Parathyroid adenoma (tissue), 2 donors: ENCODE results near the gene FECH.

ENCODE experiments used
- H2AFZ ChIP-seq: fragments of 300-600 bp; sonication (generic); one replicate; pipeline ENCODE4 v1.7.0; 2017; ENCODE audit warnings: antibody characterized with exemption, mild to moderate bottlenecking
- H3K27ac ChIP-seq: fragments of 300-600 bp; sonication (generic); one replicate; pipeline ENCODE4 v1.7.0; 2017
- H3K27me3 ChIP-seq: fragments of 300-600 bp; sonication (generic); one replicate; pipeline ENCODE4 v1.7.0; 2017; ENCODE audit warnings: low read length; ENCODE audit not compliant: control insufficient read depth, insufficient read depth
- H3K36me3 ChIP-seq: fragments of 300-600 bp; sonication (generic); one replicate; pipeline ENCODE4 v1.7.0; 2017; ENCODE audit warnings: low read length; ENCODE audit not compliant: control insufficient read depth, insufficient read depth
- H3K4me1 ChIP-seq: fragments of 300-600 bp; sonication (generic); one replicate; pipeline ENCODE4 v1.7.0; 2017; ENCODE audit warnings: control low read depth
- H3K4me2 ChIP-seq: fragments of 300-600 bp; sonication (generic); one replicate; pipeline ENCODE4 v1.7.0; 2017; ENCODE audit warnings: low read length
- H3K4me3 ChIP-seq: fragments of 300-600 bp; sonication (generic); one replicate; pipeline ENCODE4 v1.7.0; 2017; ENCODE audit warnings: low read depth, low read length
- H3K79me2 ChIP-seq: fragments of 300-600 bp; sonication (generic); one replicate; pipeline ENCODE4 v1.7.0; 2017; ENCODE audit warnings: control low read depth
- H3K9ac ChIP-seq: fragments of 300-600 bp; sonication (generic); one replicate; pipeline ENCODE4 v1.7.0; 2017; ENCODE audit warnings: mild to moderate bottlenecking
- H3K9me3 ChIP-seq: fragments of 300-600 bp; sonication (generic); one replicate; pipeline ENCODE4 v1.7.0; 2017; ENCODE audit warnings: low read length; ENCODE audit not compliant: control insufficient read depth
- TF ChIP-seq, protein P1 (sequence below): fragments of 300-600 bp; sonication (generic); IDR thresholded peaks from one replicate; pipeline ENCODE4 v1.7.0; 2017; ENCODE audit warnings: antibody characterized with exemption, mild to moderate bottlenecking
- donor health status: primary hyperparathyroidism.

The FECH gene

DNA sequence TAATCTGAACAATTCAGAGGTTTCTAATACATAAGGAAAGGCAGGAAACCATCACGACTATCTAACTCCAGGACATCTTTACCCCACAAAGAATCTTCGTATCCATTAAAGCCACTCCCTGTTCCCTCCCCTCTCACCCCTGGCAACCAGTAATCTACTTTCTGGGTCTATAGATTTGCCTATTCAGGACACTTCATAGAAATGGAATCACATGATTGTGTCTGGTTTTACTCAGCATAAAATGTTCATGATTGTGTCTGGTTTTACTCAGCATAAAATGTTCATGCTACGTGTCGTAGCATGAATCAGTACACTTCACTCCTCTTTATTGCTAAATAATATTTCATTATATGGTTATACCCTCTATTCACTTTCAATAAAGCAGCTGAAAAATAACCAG lies 11.6 kb downstream of the FECH start:
- Histone ChIP-seq H3K27me3 (no peaks in the 10 kb centered on the region), H3K4me2 (no peak overlapping the region), H3K4me3 (no peak overlapping the region), H3K4me1 (no peaks in the 10 kb centered on the region), H2AFZ (no peak overlapping the region), H3K36me3 (no peaks in the 10 kb centered on the region), H3K79me2 (peaks cover 8% of the 10 kb centered on the region), H3K9me3 (no peaks in the 10 kb centered on the region), H3K9ac (no peak overlapping the region), H3K27ac (no peak overlapping the region)
- TF ChIP-seq, protein P1, sequence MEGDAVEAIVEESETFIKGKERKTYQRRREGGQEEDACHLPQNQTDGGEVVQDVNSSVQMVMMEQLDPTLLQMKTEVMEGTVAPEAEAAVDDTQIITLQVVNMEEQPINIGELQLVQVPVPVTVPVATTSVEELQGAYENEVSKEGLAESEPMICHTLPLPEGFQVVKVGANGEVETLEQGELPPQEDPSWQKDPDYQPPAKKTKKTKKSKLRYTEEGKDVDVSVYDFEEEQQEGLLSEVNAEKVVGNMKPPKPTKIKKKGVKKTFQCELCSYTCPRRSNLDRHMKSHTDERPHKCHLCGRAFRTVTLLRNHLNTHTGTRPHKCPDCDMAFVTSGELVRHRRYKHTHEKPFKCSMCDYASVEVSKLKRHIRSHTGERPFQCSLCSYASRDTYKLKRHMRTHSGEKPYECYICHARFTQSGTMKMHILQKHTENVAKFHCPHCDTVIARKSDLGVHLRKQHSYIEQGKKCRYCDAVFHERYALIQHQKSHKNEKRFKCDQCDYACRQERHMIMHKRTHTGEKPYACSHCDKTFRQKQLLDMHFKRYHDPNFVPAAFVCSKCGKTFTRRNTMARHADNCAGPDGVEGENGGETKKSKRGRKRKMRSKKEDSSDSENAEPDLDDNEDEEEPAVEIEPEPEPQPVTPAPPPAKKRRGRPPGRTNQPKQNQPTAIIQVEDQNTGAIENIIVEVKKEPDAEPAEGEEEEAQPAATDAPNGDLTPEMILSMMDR, result no peak

- TF ChIP-seq, protein P1, result no peak
- H3K4me1 ChIP-seq, result no peaks in the 10 kb centered on the region
- H3K9ac ChIP-seq, result no peak overlapping the region
- no peak overlapping the region for H3K4me3 ChIP-seq
- H3K27me3 ChIP-seq, result no peaks in the 10 kb centered on the region
- H2AFZ ChIP-seq, result no peak overlapping the region
- H3K9me3 ChIP-seq, result no peaks in the 10 kb centered on the region
- no peak overlapping the region for H3K4me2 ChIP-seq
- H3K79me2 ChIP-seq, result peaks cover 3% of the 10 kb centered on the region
- no peaks in the 10 kb centered on the region for H3K36me3 ChIP-seq
- H3K27ac ChIP-seq, result no peak overlapping the region
These were observed 16.3 kb downstream of the FECH start for GRCh38 chr18:57570162-57570561.

DNA sequence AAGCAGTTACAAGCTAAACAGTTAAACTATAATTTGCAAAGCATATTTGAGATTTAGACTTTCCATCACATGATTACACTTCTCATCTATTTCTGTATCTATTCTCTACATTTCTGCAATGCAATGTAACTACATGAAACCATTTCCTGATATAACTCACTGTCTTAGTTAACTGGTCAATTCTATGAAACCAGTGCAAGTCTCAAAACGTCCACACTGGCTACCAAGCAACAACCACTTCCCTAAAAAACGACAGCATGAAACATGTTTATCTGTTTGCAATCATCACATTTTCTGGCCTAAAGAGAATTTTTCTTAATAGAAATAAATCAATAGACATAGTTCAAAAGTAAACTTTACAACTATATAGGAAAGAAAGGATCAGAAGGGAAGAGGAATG lies 17.4 kb downstream of the FECH start:
- no peak overlapping the region for H3K4me2 ChIP-seq
- H3K36me3 ChIP-seq, result no peaks in the 10 kb centered on the region
- no peaks in the 10 kb centered on the region for H3K27me3 ChIP-seq
- H3K9ac ChIP-seq, result no peak overlapping the region
- no peak overlapping the region for H3K4me3 ChIP-seq
- TF ChIP-seq, protein P1, result no peak
- no peaks in the 10 kb centered on the region for H3K9me3 ChIP-seq
- no peak overlapping the region for H3K27ac ChIP-seq
- no peaks in the 10 kb centered on the region for H3K4me1 ChIP-seq
- H2AFZ ChIP-seq, result no peak overlapping the region
- no peaks in the 10 kb centered on the region for H3K79me2 ChIP-seq

DNA sequence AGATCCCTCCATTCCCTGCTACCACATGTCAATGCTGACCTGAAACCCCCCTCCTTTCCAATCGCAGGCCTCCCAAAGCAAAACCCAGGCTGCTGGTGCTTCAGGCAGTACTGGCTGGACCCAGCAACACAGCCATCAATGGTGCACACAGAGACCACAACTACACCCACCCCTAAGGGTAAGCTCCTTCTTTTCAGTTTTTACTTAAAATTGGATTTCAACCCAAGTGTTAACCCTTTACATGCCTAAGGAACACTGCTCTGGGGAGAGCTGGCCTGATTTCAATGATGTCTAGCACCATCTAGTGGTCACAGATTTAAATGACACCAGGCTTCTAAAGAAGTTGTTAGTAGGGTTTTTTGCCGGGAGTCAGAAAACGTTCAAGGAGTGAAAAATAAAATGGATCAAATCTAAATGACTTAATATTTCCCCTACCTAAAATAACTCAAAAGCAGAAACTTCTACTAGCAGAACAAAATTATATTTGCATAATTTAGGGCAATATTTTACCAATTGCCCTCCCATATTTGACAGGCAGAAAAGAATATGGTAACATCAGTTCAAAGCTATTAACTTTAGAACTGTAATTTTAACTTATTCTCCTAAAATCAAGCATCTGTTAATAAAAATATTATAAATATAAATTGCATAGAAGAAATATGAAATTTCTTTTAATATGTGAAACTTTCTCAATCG lies 24.6 kb downstream of the FECH start:
- H3K36me3 ChIP-seq, result no peaks in the 10 kb centered on the region
- no peak overlapping the region for H3K4me3 ChIP-seq
- no peaks in the 10 kb centered on the region for H3K79me2 ChIP-seq
- TF ChIP-seq, protein P1, result peak; percentile 88
- no peaks in the 10 kb centered on the region for H3K4me1 ChIP-seq
- H3K27me3 ChIP-seq, result no peaks in the 10 kb centered on the region
- no peaks in the 10 kb centered on the region for H3K9me3 ChIP-seq
- H3K27ac ChIP-seq, result no peak overlapping the region
- H3K9ac ChIP-seq, result no peak overlapping the region
- H3K4me2 ChIP-seq, result no peak overlapping the region
- H2AFZ ChIP-seq, result no peak overlapping the region

DNA sequence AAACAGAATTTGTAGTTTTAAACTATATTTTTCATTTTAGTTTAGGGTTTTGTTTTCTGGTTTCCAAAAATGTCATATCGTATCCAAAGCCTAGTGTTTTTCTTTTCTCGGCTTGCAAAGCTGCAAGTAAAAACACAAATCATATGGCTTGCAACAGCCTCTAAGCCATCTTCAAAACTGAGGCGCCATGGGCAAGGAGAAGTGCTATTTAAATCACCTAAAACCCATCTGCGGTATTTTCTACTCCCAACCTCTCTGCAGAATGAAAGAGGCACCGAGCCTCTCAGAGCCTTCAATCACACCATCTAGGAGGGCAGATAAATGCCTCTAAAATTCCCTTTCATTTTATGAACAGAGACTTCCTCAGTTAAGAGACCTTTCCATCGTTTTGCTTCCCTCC lies 25.2 kb downstream of the FECH start:
- no peaks in the 10 kb centered on the region for H3K27me3 ChIP-seq
- H3K27ac ChIP-seq, result no peak overlapping the region
- H3K4me3 ChIP-seq, result no peak overlapping the region
- no peak overlapping the region for H3K9ac ChIP-seq
- TF ChIP-seq, protein P1, result no peak
- H3K4me2 ChIP-seq, result no peak overlapping the region
- H3K36me3 ChIP-seq, result no peaks in the 10 kb centered on the region
- no peak overlapping the region for H2AFZ ChIP-seq
- no peaks in the 10 kb centered on the region for H3K4me1 ChIP-seq
- no peaks in the 10 kb centered on the region for H3K79me2 ChIP-seq
- H3K9me3 ChIP-seq, result no peaks in the 10 kb centered on the region
